OCI-LY3 (cell line): ENCODE measurements around the gene ACSF3.

ENCODE experiments used
- EZH2phosphoT487 ChIP-seq: fragments of 200-600 bp; shearing (Covaris generic); IDR thresholded peaks from 2 replicates; pipeline ENCODE4 v1.6.1; 2018; ENCODE audit warnings: antibody characterized with exemption, mixed run types, low read depth
- TF ChIP-seq, protein P1 (sequence below): fragments of 200-600, 300-600 bp; sonication (generic); IDR thresholded peaks from 2 replicates; pipeline ENCODE4 v1.5.1; 2014; ENCODE audit warnings: antibody characterized with exemption, low read length, low read depth

DNA sequence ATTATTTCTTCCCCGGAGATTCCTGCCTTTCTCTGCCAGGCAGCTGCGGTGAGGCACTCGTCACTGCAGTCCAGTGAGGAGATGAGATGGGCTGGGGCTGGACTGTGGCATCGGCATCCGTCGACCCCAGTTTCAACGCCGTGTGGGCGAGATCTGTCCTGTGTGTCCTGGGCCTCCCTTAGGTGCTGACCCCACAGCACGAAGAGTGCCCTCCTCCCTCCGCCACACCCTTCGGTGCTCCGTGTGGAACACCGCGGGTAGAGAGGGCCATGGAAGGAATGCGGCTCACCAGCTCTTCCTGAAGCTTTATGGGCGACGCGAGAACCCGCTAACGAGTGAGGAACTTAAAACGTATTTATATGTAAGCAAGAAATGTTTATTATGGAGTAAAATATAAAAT is 17.6 kb downstream of the ACSF3 start:
- TF ChIP-seq, protein P1, sequence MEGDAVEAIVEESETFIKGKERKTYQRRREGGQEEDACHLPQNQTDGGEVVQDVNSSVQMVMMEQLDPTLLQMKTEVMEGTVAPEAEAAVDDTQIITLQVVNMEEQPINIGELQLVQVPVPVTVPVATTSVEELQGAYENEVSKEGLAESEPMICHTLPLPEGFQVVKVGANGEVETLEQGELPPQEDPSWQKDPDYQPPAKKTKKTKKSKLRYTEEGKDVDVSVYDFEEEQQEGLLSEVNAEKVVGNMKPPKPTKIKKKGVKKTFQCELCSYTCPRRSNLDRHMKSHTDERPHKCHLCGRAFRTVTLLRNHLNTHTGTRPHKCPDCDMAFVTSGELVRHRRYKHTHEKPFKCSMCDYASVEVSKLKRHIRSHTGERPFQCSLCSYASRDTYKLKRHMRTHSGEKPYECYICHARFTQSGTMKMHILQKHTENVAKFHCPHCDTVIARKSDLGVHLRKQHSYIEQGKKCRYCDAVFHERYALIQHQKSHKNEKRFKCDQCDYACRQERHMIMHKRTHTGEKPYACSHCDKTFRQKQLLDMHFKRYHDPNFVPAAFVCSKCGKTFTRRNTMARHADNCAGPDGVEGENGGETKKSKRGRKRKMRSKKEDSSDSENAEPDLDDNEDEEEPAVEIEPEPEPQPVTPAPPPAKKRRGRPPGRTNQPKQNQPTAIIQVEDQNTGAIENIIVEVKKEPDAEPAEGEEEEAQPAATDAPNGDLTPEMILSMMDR = no peak
- no peak for TF ChIP-seq EZH2phosphoT487
